ENCODE results near the gene DLGAP5.
A peak's percentile ranks its signal among the peaks of the same experiment; 100 is the strongest.

Gene DLGAP5, protein sequence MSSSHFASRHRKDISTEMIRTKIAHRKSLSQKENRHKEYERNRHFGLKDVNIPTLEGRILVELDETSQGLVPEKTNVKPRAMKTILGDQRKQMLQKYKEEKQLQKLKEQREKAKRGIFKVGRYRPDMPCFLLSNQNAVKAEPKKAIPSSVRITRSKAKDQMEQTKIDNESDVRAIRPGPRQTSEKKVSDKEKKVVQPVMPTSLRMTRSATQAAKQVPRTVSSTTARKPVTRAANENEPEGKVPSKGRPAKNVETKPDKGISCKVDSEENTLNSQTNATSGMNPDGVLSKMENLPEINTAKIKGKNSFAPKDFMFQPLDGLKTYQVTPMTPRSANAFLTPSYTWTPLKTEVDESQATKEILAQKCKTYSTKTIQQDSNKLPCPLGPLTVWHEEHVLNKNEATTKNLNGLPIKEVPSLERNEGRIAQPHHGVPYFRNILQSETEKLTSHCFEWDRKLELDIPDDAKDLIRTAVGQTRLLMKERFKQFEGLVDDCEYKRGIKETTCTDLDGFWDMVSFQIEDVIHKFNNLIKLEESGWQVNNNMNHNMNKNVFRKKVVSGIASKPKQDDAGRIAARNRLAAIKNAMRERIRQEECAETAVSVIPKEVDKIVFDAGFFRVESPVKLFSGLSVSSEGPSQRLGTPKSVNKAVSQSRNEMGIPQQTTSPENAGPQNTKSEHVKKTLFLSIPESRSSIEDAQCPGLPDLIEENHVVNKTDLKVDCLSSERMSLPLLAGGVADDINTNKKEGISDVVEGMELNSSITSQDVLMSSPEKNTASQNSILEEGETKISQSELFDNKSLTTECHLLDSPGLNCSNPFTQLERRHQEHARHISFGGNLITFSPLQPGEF

DNA sequence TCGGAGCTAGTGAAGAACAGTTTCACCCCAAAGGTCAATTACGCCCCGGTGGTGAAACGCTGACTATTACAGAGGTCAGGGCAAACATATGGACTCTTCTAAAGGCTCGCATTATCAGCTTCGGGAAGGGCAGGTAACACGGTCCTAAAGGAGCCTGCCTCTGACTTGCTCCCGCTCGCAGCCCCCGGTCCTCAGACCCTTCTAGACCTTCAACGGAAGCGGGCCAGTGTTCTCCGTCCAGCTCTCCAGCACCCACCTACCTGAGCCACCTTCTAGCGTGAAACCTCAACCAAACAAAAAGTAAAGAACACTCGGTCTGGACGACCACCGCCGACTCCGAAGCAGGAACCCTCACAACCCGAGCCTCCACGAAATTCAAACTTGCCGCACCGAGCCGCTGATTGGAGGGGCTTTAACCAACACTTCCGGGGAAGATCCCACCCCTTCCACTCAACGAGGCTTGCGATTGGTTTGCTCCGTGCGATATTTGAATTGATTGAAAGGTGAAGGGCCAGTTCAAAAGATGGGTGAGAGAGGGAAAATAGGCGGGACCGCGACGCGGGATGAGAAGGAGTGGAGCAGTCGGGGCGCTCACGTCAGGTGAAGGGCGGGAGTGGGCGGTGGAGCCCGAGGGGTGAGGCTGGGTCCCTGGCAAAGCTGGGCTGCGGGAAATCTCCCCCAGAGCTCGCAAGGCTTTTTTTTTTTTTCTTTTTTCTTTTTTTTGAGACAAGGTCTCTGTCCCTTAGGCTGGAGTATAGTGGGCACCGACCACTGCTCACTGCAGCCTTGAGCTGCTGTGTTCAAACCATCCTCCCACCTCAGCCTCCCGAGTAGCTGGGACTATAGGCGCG is at the start of gene DLGAP5:
Gene DLGAP5 (minus strand): TSS at position 383 of the 851 bp plus-strand sequence. CDS start 2,406 bp downstream, outside the sequence.
- DNase-seq = peak; percentile 96

DNA sequence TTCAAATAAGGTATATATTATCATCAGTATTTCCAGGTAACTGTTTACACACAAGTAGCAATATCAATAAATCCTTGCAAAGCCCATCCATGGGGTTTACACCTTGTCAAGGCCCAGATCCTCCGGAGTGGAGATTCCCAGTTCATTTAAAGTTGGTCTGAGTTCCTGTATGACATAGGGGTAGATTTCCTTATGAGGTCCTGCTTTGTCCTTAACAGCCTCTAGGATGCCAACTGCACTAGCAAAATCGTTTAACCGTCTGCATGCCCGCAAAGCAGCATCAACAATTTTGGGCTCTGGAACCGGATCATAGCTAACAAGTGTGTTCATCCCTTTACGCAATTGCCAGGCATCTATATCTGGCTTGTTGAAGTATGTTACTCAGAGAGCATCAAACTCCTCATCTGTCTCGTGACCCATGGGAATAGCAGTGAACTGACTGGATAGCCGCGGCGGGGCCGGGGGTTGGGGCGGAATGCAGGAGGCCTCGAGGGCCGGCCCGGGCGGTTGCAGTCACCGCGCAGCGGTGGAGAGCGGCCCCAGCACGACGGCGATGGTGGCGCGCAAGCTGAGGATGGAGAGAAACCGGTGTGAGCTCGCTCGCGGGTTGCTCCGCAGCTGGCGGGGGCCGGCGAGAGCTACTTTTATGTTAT is 49.3 kb upstream of the DLGAP5 start:
- no peak for DNase-seq

DNA sequence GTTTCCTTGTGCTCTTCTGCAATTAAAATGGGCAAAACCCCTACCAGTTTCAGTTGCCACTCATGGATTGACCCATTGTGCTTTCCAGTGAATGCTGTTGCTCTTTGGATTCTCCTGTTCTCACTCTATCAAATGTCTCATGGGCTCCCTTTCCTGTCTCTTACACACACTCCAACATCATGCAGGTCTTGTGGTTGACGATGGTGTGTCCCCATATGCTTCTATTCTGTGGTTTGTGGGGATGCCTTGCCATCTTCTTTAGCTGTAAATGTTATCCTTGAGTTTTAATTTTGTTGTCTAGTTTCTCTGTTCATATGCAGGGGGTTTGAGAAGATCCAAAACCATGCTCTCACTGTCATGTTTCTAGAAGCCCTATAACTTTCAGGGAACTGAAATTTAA is 47.9 kb upstream of the DLGAP5 start:
- no peak for DNase-seq

DNA sequence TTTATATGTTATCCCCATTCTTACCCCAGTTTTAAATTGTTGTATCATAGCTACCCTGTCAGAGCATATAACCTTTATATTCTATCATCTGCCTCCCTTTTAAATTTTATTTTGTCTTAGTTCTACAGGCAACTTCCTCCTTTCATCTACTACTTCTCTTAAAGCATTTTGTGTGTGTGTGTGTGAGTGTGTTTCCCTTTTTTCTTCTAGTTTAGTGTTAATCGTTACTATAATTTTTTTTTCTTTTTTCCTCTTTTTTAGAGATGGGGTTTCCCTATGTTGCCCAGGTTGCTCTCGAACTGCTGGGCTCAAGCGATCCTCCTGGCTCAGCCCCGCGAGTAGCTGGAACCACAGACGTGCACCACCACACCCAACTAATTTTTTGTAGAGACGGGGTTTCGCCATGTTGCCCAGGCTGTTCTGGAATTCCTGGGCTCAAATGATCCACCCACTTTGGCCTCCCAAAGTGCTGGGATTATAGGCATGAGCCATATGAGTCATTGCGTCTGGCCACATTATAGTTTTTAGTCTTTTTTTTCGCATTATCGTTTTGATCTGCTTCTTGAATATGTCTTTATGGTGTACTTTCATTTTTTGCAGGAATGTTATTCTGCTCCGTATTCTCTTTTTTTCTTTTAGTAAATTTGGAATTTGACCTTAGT is 46.8 kb upstream of the DLGAP5 start:
- DNase-seq = no peak

DNA sequence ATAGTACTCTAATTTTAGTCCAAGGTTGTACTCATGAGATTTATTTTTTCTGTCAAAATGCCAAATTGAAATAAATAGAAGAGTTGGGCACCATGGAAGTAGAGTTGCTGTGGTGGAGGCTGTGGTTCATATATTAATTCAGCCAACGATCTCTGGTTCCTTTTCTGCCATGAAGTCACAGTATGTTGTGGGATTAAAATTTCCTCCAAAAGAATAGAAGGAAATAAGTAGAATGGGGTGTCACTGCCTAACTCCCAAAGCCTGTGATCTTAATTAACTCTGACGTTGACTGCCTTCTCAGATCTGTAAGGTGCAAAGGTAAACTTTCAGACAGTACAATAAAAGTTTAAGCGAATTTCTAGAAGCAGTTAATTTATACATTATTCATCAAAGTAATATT is 42.2 kb upstream of the DLGAP5 start:
- no peak for DNase-seq

DNA sequence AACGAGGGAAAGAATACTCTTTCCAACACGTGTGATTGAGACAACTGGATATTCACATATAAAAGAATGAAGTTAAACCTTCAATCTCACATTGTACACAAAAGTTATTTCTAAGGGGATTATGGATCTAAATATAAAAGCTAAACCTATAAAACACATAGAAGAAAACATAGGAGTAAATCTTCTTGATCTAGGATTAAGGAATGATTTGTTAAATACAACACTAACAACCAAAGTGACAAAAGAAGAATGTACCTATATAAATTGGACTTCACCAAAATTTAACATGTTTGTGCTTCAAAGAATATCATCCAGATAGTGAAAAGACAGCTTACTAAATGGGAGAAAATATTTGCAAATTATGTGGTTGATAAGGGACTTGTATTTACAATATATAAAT is 36.9 kb upstream of the DLGAP5 start:
- DNase-seq = no peak

DNA sequence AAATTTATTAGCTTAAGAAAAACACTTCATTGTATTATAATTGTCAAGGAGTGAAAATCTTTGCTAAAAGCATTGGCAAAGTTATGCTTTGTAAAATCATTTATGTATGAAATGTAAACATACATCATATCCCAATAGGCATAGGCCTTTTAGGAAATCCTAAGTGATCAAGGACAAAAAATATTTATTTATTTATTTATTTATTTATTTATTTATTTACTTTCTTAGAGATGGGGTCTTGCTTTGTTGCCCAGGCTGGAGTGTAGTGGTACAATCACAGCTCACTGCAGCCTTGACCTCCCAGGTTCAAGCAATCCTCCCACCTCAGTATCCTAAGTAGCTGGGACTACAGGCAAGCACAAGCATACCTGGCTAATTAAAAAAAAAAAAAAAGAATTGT is 32.0 kb upstream of the DLGAP5 start:
- no peak for DNase-seq

DNA sequence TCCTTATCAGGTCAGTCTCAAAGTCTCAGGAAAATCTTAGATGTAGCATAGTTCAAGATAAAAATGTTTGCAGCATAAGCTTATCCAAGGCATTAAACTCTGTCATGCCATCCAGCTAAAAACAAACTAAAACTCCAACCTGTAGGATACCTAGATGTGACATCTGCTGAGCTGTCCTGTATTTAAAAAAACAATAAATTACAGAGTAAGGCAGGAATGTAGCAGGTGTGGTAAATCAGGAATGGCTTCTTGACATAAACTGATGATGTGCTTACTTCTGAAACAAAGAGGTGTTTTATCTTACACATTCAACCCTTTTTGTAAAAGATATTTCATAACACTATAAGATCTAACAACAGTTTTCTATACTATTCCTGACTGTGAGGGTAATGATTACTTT is 30.6 kb upstream of the DLGAP5 start:
- DNase-seq = no peak

DNA sequence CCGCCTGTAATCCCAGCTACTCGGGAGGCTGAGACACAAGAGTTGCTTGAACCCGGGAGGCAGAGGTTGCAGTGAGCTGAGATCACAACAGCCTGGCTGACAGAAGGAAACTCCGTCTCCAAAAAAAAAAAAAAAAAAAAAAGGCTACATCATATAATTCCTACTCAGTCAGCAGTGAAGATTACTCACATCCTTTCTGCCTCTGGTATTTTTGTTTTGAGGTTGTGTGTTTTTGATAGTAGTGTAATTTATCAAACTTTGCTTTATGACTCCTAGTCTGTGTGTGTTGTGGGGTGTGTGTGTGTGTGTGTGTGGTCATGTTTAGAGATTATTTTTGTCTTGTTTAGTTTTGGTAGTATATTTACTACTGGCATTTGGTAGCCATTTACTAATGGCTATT is 29.8 kb upstream of the DLGAP5 start:
- DNase-seq = no peak

DNA sequence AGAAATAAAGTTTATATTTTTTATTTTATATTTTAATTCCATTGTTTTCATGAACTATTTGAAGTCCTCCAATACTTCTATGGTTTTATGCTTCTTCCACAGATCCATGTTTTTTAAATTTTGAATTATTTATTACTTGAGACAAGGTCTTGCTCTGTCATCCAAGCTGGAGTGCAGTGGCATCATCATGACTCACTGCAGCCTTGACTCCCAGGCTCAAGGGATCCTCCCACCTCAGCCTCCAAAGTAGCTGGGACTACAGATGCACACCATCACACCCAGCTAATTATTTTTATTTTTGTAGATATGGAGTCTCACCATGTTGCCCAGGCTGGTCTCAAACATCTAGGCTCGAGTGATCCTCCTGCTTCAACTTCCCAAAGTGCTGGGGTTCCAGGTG is 28.8 kb upstream of the DLGAP5 start:
- DNase-seq = no peak

DNA sequence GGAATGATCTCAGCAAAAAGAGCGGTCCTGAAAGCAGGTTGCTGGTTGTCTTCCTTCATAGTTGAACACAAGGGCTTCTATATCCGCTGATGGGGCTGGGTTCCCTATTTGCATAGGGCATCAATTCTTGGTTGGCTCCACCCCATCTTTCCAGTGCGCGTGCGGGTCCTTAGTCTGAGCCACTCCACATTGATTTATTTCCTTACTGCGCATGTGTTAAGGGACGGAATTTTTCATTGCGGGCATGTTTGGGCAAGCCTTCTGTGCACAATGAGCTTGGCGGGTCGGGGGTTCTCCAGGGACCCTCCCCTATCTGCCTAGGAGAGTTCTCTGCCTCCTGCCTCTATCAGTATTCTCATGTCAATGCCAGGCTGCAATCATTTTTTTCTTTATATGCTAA is 21.2 kb upstream of the DLGAP5 start:
- no peak for DNase-seq

DNA sequence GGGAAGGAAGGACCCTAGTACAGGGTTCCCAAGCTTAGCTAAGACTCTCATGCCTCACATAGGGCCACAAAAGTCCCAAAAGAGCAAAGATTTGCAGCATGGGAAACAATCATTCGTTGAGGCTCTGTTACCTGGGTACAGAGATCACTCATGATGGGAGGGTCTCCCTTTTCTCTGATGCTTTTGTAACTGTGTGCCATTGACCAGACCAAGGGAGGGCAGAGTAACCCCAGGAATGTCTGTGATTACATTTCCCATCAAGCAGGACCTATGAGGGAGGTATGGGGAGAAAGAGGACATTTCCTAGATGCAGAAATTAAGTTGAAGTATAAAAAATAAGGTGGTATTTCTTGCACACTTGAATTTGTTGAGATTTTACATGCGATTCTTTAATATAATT is 16.4 kb upstream of the DLGAP5 start:
- no peak for DNase-seq

DNA sequence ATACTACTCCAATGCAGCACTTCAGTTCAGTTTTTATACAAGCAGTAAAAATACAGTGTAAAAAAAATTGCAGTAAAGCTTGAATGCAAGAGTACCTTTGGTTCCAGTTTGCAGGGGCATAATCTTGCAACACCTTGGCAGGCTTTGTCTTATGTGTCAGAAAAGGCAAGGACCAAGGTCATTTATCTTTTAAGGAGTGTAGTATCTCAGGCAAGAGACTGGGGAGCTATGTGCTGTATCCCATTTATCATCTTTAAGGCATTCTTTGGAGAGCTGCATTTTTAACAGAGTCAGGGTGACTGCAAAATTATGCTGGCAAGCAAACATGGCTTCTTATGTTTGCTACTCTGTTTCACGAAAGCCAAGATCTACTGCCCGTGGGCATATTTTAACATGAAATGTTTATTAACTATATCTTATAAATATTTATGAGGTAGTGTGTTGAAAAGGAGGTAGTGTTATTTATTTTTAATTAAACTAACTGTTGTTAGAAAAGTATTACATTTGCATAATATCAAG is 14.8 kb upstream of the DLGAP5 start:
- no peak for DNase-seq

DNA sequence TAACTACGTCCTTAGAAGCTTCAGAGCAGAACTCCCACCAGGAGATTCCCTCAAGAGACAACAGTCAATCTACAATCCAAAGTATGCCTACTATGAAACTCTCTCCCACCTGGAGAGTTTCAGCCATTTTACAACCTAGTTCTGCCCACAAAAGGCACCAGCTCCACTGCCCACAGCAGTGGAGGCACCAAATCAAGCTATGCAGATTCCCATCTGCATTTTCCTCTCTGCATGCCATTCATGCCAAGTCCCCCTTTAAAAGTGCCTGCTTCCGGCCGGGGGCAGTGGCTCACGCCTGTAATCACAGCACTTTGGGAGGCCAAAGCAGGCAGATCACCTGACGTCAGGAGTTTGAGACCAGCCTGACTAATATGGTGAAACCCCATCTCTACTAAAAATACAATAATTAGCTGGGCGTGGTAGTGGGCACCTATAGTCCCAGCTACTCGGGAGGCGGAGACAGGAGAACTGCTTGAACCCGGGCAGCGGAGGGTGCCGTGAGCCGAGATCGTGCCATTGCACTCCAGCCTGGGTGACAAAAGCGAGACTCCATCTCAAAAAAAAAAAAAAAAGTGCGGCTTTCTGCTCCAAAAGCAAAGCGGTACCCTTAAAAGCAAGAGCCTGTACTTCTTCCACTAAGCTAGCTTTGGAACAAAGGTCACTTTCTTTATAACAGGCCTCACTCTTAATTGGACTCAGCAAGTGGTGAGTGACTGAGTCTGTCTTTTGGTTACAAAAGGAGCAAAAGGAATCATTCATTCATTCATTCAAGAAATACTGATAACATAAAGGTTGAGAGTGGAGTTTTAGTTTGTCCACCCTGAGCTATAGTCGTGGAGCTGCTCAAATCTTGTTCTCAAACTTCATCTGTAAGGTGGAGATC is 10.1 kb upstream of the DLGAP5 start:
- no peak for DNase-seq

DNA sequence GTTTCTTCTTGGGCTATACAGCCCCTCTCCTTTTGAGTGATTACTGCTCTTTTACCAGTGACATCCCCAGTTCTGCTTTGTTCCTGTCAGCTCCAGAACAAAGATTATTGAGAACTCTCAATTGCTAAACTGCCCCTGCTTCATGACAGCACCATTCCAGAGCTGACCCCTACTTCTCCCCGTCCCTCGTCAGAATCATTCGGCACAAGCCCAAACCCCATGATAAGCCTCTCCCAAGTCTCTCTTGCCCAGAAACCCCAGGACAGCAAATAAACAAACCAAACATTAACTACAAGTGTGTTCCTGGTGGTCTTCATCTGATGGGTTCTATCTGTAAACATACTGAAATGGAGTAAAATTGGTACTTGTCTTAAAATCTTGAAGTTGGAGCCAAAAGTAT is 9.3 kb upstream of the DLGAP5 start:
- no peak for DNase-seq

DNA sequence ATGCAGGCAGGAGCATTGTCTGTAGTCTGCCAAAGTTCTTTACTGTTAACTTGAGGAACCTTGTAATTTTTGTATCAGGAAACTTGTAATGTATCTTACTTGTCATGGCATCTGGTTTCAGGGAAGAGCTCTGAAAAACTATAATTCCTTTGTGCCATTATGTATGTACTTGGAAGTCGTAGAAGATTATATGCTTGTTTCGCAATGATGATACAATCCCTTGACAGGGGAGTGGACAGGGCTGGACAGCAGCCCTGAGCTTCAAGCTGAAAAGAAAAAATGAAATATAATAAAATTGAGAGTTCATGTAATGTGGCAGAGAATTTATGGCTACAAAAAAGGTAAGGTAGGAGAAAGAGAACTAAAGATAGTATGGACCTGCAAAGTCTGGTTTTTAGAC is 7.4 kb upstream of the DLGAP5 start:
- no peak for DNase-seq

DNA sequence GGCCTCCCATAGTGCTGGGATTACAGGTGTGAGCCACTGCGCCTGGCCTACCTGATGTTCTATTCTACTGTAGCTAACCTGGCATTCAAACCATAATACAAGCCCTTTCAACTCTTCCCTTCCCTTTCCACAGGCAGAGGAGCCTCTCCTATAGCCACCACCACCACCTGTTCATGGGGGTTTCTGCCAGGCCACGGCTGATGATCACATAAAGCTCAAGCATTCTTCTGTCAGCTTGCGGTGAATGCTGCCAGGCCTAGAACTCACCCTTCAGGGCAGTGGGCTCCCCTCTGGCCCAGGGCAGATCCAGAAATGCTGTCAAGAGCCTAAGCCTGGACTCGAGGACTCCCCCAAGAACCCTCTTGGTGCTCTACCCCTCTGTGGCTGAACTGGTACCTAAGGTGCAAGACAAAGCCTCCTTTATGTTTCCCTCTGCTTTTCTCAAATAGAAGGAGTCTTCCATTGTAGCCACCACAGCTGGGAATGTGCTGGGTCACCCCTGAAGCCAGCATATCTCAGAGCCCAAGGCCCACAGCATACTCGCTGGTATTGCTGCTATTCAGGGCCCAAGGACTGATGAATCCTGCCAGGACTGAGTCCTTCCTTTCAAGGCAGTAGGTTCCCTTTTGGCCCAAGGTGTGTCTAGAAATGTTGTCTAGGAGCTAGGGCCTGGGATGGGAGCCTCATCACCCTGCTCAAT is 3.4 kb upstream of the DLGAP5 start:
- DNase-seq = no peak

DNA sequence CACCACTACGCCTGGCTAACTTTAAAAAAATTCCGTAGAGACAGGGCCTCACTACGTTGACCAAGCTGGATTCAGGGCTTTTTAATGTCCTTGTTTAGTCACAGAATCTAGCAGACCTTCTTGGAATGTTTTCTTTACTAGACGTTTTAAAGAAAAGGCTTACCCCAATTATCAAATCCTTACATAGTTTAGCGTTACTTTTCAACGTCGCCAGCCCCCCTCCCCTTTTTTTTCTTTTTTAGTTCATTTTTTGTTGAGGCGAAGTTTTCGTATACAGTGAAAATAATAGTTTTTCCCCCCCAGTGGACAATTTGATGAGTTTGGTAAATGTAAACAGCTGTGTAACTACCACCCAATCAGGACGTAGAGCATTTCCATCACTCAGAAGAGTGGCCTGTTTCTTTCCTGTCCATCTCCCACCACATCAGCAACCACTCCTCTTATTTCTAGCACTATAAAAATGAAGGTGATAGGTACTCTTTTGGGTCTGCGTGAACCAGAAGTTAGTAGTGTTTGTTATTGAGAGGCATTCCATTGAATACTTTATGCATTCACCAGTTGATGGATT is 753 bp upstream of the DLGAP5 start:
- DNase-seq = no peak

DNA sequence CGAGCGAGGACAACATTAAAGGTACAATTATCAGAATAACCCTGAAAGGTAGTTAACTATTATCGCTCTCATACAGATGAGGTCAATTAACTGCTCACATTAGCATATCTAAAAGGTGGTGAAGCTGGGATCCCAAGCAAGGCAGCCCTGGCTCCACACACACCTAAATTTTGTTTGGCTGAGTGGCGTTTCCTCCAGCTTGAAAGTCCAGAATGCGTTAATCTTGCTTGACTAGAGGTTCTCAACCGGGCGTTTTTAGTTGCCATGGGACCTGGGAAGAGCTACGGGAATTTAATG is 531 bp downstream of the DLGAP5 start:
- DNase-seq = no peak

DNA sequence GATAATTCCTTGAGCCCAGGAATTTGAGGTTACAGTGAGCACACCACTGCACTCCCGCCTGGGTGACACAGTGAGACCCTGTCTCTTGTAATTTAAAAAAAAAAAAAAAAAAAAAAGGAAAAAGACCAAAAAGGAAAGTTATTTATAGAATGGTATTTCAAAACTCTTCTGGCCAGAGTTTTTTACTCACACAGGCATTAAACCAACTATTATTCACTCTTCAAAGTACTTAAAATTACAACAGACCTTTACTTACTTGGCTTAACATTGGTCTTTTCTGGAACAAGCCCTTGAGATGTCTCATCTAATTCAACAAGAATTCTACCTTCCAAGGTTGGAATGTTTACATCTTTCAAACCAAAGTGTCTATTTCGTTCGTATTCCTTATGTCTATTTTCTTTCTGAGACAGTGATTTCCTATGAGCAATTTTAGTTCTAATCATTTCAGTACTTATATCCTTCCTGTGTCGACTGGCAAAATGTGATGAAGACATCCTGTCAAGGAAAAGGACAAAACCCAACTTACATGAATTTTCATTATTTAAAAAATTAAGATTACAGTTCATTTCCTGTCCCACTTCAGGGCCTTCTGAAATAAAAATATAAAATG is 2.6 kb downstream of the DLGAP5 start:
- DNase-seq = no peak

Data from NCI-H446 treated with DMSO at 0.1 percent for 48 hours (cell line).